Loucy (cell line): ENCODE measurements around the gene MRPL50.

ENCODE experiments used
- H2AFZ ChIP-seq: fragments of 200-600 bp; sonication (generic); 2 replicates; pipeline ENCODE4 v1.6.0; 2016; ENCODE audit warnings: antibody characterized with exemption, mild to moderate bottlenecking, low read length, moderate library complexity
- H3F3A ChIP-seq: fragments of 200-600 bp; 2 replicates; pipeline ENCODE4 v1.6.0; 2016; ENCODE audit warnings: antibody characterized with exemption, low read depth, mild to moderate bottlenecking
- H3K27me3 ChIP-seq: fragments of 200-600 bp; sonication (generic); 2 replicates; pipeline ENCODE4 v1.6.1; 2014; ENCODE audit warnings: low read length, mild to moderate bottlenecking; ENCODE audit not compliant: insufficient read depth, poor library complexity, severe bottlenecking
- H3K36me3 ChIP-seq: fragments of 200-600 bp; sonication (generic); 2 replicates; pipeline ENCODE4 v1.6.1; 2016; ENCODE audit warnings: low read length; ENCODE audit not compliant: insufficient read depth
- H3K4me1 ChIP-seq: fragments of 200-600 bp; sonication (generic); 2 replicates; pipeline ENCODE4 v1.5.1; 2014; ENCODE audit warnings: low read length, mild to moderate bottlenecking; ENCODE audit not compliant: insufficient read depth, poor library complexity, severe bottlenecking
- H3K4me2 ChIP-seq: fragments of 200-600 bp; sonication (generic); 2 replicates; pipeline ENCODE4 v1.6.0; 2014; ENCODE audit warnings: antibody characterized with exemption, low read length, low read depth, mild to moderate bottlenecking; ENCODE audit not compliant: poor library complexity, severe bottlenecking
- H3K4me3 ChIP-seq: fragments of 200-600 bp; sonication (generic); 2 replicates; pipeline ENCODE4 v1.5.1; 2014; ENCODE audit warnings: low read length, mild to moderate bottlenecking, mixed read lengths; ENCODE audit not compliant: poor library complexity, severe bottlenecking
- H3K79me2 ChIP-seq: fragments of 200-600 bp; sonication (generic); 2 replicates; pipeline ENCODE4 v1.6.1; 2014; ENCODE audit warnings: low read length; ENCODE audit not compliant: insufficient read depth
- H3K9ac ChIP-seq: fragments of 200-600 bp; sonication (generic); 2 replicates; pipeline ENCODE4 v1.6.0; 2014; ENCODE audit warnings: mild to moderate bottlenecking, low read depth, low read length, moderate library complexity; ENCODE audit not compliant: poor library complexity, severe bottlenecking
- H3K9me2 ChIP-seq: fragments of 200-600 bp; sonication (generic); replicated peaks from 2 replicates; pipeline ENCODE4 v1.6.1; 2016; ENCODE audit warnings: low read depth, low read length, mixed read lengths
- H3K9me3 ChIP-seq: fragments of 200-600 bp; sonication (generic); 2 replicates; pipeline ENCODE4 v1.6.1; 2014; ENCODE audit warnings: mild to moderate bottlenecking, antibody characterized with exemption, low read length, low read depth; ENCODE audit not compliant: insufficient read depth
- H4K20me1 ChIP-seq: fragments of 200-600 bp; sonication (generic); 2 replicates; pipeline ENCODE4 v1.6.0; 2014; ENCODE audit warnings: antibody characterized with exemption, low read length, mild to moderate bottlenecking; ENCODE audit not compliant: insufficient read depth, poor library complexity, severe bottlenecking
- CTCF ChIP-seq: fragments of 200-600 bp; sonication (generic); conservative IDR thresholded peaks from 2 replicates; pipeline ENCODE4 v1.5.1; 2014; ENCODE audit warnings: mild to moderate bottlenecking, antibody characterized with exemption, low read length
- EZH2phosphoT487 ChIP-seq: fragments of 200-600 bp; IDR thresholded peaks from 2 replicates; pipeline ENCODE4 v1.6.1; 2018; ENCODE audit warnings: antibody characterized with exemption, mild to moderate bottlenecking, moderate library complexity, borderline replicate concordance

Gene MRPL50

GRCh38 chr9:101400120-101400519 lies 1.7 kb upstream of the MRPL50 start:
- peaks cover 71% of the 10 kb centered on the region for H3K79me2 ChIP-seq

GRCh38 chr9:101399643-101399970 lies 1.2 kb upstream of the MRPL50 start:
- peaks cover 12% of the 10 kb centered on the region for H3K36me3 ChIP-seq
- peak overlapping the region; percentile 83 for H3K4me3 ChIP-seq
- H3K4me1 ChIP-seq = peaks cover 57% of the 10 kb centered on the region
- H2AFZ ChIP-seq = peak overlapping the region; percentile 69; the same call in 1 of the 2 replicates
- H3F3A ChIP-seq = no peaks in the 10 kb centered on the region
- H3K79me2 ChIP-seq = peaks cover 76% of the 10 kb centered on the region
- peaks cover 21% of the 10 kb centered on the region for H4K20me1 ChIP-seq
- H3K9me2 ChIP-seq = no peaks in the 10 kb centered on the region
- no peaks in the 10 kb centered on the region for H3K9me3 ChIP-seq
- H3K27me3 ChIP-seq = no peaks in the 10 kb centered on the region
- TF ChIP-seq EZH2phosphoT487 = no peak
- TF ChIP-seq CTCF = no peak
- peak overlapping the region; percentile 91 for H3K9ac ChIP-seq
- H3K4me2 ChIP-seq = peak overlapping the region; percentile 87

More at GRCh38 chr9:101400120-101400519, 1.7 kb upstream of the MRPL50 start:
- TF ChIP-seq EZH2phosphoT487 (no peak), CTCF (no peak)
- Histone ChIP-seq H3K4me2 (peak overlapping the region; percentile 87), H2AFZ (no peak overlapping the region), H4K20me1 (peaks cover 18% of the 10 kb centered on the region), H3K9me3 (no peaks in the 10 kb centered on the region), H3K4me3 (peak overlapping the region; percentile 83), H3F3A (no peaks in the 10 kb centered on the region), H3K9me2 (no peaks in the 10 kb centered on the region), H3K9ac (peak overlapping the region; percentile 91), H3K36me3 (peaks cover 15% of the 10 kb centered on the region), H3K4me1 (peaks cover 56% of the 10 kb centered on the region), H3K27me3 (no peaks in the 10 kb centered on the region)

GRCh38 chr9:101398930-101399642 lies 668 bp upstream of the MRPL50 start:
- TF ChIP-seq EZH2phosphoT487 (no peak), CTCF (no peak)
- peaks cover 21% of the 10 kb centered on the region for H4K20me1 ChIP-seq
- no peaks in the 10 kb centered on the region for H3K9me2 ChIP-seq
- peak overlapping the region; percentile 83 for H3K4me3 ChIP-seq
- H2AFZ ChIP-seq = peak overlapping the region; percentile 69
- peaks cover 7% of the 10 kb centered on the region; the same call in 1 of the 2 replicates for H3K36me3 ChIP-seq
- H3K79me2 ChIP-seq = peaks cover 81% of the 10 kb centered on the region
- no peaks in the 10 kb centered on the region for H3F3A ChIP-seq
- H3K4me2 ChIP-seq = peak overlapping the region; percentile 87
- no peaks in the 10 kb centered on the region for H3K9me3 ChIP-seq
- no peaks in the 10 kb centered on the region for H3K27me3 ChIP-seq
- peaks cover 57% of the 10 kb centered on the region for H3K4me1 ChIP-seq
- peak overlapping the region; percentile 91 for H3K9ac ChIP-seq
